ENCODE measurements around the gene TMUB1.
A peak's percentile ranks its signal among the peaks of the same experiment; 100 is the strongest.

The TMUB1 gene

DNA sequence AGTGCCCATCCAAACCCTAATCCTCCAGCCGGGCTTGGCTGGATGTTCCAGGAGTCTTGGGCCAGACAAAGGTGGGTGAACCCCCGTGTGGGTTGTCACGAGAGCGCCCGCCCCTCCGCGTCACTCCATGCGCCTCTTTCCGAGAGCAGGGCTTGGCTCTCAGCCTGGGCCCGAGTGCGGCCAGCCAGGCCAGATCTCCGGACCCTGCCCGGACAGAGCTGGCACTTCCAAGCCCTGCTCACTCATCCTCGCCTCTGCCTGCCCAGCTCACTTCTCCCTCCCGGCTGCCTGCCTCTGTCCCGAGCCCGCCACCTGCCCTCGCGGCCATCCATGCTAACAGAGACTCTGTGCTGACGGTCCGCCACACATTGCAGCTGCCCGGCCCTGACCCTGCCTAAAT, 37.6 kb upstream of the TMUB1 start:
- no peak for DNase-seq

DNA sequence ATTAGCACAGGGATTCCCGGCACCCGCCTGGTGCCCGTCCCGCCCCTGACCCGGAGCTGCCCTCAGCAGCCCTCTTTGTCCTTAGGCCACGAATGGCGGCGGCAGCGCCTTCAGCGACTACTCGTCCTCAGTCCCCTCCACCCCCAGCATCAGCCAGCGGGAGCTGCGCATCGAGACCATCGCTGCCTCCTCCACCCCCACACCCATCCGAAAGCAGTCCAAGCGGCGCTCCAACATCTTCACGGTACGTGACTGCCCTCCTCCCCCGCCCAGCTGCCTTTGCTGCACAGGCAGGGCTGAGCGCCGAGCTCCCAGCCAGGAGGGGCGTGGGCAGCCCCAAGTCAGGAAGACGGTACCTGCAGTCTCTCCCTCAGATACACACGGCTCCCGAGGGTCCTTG, 36.6 kb upstream of the TMUB1 start:
- no peak for DNase-seq

DNA sequence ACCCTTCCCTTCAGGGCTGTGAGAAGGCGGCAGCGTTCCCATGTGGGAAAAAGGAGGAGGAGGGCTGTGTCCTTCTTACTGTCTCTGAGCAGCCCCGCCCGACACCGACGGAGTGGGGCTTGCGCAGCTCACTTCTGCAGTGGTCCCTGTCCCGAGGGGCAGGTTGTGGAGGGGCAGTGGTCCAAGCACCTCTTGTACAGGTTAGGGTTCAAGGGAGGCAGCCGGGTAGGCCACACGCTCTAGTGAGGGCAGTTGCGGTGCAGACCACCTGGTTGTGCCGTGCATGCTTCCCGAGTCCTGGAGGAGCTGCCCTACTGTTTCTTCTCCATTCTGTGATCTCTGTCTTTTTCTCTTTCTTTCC, 35.7 kb upstream of the TMUB1 start:
- no peak for DNase-seq

DNA sequence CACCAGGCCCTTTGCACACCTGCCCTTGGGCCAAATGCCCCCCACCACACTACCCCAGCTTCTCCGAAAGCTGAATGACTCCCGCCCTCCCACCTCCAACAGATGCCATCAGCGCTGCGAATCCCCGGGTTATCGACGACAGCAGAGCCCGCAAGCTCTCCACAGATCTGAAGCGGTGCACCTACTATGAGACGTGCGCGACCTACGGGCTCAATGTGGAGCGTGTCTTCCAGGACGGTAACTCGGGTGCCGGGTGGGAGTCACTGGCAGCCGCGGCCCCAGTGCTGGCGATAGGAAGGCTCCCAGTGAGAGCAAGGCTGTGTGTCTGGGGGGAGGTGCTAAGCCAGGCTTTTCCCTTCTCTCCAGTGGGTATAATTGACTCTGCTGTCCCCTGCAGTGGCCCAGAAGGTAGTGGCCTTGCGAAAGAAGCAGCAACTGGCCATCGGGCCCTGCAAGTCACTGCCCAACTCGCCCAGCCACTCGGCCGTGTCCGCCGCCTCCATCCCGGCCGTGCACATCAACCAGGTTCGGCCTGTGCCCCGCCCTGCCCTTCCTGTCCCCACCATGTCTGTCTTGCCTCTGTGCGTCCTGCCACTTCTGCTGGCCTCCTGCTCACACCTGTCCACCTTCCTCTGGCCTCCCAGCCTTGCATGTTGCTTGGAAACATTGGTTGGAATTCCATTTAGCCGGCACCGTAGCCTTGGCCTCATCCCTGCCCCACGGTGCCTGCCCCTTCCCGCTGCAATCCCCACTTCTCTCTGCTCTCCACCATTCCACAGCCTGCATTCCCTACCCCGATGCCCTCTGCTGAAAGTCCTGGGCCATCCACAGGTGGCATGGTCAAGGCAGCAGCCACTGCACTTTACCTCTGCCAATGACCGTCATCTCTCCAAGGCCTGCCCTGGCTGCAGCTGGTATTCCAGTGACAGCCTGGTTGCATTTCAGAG, 35.1 kb upstream of the TMUB1 start:
- no peak for DNase-seq

DNA sequence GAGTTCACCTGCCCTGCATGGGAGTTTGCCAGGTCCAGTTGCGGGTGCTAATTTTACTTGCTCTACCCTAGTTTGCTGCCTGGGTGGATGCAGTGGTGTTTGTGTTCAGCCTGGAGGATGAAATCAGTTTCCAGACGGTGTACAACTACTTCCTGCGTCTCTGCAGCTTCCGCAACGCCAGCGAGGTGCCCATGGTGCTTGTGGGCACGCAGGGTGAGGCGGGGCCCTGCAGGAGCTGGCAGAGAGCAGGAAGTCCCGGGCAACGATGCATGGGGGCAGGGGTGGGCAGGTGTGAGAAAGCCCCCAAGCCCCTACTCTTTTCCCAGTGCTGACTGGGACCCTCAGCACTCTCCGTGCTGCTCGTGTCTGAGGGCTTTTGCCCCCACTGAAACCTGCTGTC, 34.3 kb upstream of the TMUB1 start:
- DNase-seq: no peak

GRCh38 chr7:151116603-151117440, 33.5 kb upstream of the TMUB1 start:
- no peak for DNase-seq

DNA sequence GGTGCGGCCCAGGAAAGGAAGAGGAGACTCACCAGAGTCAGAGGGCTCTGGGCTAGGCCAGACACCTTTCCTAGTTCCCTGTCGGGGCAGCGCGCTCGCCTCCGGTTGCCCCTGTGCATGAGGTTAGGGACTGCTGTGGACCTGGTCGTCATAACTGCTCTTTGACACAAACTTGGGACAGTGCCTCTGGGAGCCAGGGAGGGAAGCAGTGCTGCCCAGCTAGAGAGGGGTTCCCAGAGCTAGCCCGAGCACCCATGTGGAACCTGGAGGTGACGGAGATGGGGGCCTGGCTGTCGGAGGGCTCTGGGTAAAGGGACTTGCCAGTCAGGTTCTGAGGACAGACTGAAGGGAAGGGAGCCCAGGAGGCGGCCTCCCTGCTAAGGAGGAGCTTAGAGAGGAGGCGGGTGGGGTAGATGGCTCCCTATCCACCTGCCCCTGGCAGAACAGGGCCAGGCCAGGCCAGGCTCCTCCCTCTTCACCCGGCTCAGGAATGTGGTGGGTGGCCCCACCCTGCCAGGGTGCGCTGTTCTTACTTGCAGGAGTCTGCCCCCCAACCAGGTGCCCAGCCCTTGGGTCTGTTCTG, 32.6 kb upstream of the TMUB1 start:
- DNase-seq: no peak

DNA sequence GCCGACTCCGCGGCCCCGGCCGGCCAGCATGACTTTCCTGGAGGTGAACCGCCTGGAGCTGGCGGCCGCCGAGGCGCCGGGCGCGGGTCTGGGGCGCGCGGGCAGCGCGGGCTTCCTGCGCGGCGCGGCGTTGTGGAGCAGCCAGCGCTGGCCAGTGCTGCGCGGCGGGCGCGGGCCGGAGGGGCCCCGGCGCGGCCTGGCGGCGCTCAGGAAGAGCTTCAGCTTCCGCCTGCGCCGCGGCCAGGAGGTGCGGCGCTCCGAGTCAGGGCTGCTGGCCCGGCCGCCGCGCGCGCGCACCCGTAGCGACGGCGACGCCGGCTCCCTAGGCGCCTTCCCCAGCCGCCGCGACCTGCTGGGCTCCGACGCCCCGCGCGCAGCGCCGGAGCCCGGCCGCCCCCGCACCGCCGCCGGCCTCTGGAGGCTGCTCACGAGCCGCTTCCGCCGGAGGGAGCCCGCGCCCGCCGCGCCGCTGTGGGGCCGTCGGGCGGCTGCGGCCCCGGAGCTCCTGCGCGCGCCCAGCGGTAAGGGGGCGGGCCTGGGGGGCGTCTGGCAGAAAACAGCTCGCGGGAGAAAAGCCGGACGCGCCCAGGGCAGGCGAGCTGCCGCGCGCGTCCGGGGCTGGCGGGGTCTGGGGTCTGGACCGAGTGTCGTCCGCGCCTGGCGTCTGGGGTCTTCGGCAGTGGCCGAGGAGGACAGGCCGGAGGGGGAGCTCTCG, 32.0 kb upstream of the TMUB1 start:
- DNase-seq: no peak

DNA sequence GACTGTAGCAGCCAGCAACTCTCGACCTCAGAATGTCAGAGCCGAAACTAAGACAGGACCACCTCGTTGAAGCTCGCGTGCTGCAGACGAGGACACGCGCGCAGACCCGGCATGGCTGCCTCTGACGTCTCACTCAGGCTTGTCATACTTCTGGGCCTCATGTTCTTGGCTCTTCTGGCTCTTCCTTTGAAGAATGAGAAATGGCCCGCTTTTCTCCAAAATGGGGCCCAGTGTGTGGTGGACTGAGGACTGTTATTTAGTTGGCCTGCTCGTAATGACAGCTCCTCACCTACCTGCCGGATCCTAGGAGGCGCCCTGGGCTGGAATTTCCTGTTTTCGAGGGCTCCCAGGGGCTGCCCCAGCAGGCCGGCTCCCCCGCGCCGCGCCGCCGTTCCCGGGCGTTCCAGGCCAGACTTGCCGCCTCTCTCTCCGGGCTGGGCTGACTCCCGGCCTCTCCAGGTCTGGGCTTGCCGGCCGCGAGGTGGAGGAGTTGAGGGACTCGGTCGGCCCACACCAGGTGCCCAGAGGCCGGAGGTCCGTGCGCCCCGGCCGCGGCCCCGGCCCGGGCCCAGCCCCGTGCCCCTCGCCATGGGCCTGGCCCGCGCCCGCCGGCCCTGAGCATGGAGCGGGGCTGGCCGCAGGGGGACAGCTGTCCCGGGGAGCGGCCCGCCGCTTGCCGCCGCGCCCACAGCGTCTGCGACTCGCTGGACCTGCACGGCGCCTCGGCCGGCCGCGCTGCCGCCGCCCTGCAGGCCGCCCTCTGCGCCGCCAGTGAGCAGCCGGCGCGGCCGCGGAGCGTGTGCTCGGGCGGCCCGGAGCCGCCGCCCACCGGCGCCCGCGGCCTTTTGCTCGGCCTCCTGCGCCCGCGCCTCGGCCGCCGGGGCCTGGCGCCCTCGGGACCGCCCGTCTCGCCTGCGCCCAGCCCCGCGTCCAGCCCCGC, 31.1 kb upstream of the TMUB1 start:
- DNase-seq: no peak

GRCh38 chr7:151113344-151114150, 30.3 kb upstream of the TMUB1 start:
- DNase-seq: no peak

- peak in 1 of 2 experiments; percentile 65 for DNase-seq
Observed at GRCh38 chr7:151110941-151111645, 27.8 kb upstream of the TMUB1 start.

- DNase-seq: no peak
Observed at GRCh38 chr7:151110236-151110940, 27.1 kb upstream of the TMUB1 start.

DNA sequence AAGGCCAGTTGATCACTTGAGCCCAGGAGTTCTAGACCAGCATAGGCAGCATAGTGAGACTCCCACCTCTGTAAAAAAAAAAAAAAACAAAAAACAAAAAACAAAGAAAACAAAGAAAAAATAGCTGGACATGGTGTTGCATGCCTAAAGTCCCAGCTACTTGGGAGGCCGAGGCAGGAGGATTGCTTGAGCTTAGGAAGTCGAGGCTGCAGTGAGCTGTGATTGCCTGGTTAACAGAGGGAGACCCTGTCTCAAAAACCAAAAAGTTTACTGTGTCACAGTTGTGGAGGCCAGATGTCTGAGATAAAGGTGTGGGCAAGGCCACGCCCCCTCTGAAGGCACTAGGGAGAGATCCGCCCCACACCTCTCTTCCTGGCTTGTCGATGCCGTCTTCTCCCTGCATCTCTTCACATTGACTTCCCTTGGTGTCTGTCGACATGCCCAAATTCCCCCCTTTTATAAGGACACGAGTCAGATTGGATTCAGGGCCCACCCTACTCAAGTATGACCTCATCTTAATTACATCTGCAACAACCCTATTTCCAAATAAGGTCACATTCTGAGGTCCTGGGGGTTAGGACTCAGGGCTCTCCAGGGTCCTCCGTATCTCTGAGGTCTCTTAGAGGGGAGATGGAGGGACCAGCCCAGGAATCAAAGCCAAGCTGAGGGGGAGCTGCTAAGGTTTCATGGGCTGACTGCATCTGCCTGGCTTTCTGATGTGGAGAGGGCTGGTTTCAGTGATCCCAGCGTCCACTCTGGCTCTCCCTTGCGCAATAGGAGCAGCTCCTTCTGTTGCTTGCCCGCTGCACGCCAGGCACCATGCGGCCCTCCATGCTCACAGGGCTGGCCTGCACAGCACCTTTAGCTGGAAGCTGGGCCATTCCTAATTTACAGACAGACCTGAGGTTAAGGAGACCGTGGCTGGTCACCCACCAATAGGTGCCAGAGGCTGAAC, 26.1 kb upstream of the TMUB1 start:
- no peak for DNase-seq

DNA sequence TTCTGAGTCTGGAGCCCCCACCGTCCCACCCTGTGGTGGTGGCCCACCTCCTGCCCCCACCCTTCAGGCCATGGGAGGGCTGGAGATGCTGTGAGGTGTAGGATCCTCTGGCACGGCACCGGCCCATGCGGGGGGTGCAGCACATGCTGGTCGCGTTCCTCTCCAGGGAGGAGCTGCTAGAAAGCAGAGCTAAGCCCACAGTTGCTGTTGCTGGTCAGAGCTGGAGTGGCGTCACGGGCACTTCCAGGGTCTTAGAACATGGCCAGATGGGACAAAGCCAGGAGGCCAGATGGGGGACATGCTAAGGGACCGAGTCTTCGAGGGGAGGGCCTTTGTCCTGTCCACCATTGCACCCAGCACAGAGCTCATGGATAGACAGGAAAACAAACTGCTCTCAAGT, 24.6 kb upstream of the TMUB1 start:
- no peak for DNase-seq

GRCh38 chr7:151104411-151105235, 21.3 kb upstream of the TMUB1 start:
- DNase-seq: no peak

GRCh38 chr7:151103973-151104372, 20.7 kb upstream of the TMUB1 start:
- no peak for DNase-seq

GRCh38 chr7:151102991-151103390, 19.7 kb upstream of the TMUB1 start:
- no peak for DNase-seq
